ENCODE results near the gene ADARB2.
"Not testable (repeated sequence)": the region's sequence is repeated elsewhere in the genome, so short reads cannot be mapped to it uniquely, and the experiment has no call there.

Gene ADARB2

DNA sequence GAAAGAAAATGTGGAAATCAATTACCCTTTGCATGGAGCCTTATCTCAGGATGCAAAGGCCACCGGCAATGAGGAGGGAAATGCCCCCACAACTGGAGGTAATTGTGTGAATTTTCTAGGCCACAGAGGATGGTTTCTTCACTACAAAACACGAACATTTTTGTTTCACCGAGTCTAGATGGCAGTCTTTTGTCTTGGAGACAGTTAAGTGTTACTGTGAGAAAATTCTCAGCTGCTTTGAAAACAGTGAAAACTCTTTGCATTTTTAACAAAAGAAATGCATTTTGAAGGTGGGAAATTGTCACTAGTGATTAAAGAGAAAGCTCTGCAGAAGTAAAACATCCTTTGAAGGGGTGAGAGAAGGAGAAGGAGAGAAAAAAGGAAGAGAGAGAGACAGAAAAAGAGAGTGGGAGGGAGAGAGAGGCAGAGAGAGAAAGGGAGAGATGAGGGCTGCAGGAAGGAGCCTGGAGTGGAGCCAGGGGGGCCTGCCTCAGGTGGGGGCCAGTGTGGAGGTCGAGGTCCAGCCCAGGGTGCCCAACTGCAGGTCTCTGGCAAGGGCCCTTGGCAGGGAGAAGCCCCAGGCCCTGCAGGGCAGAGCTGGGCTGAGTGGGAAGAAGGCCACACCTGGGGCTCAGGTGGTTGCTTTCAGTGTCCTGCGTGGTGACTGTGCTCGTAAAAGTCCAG is 261.4 kb downstream of the ADARB2 start:
- Mint-ChIP-seq H3K27ac (no peak overlapping the region), H3K4me3 (no peak overlapping the region), H3K27me3 (no peaks in the 10 kb centered on the region), H3K36me3 (ENCODE audit: low read depth) (no peaks in the 10 kb centered on the region), H3K4me1 (ENCODE audit: low read depth) (no peaks in the 10 kb centered on the region), H3K9me3 (peaks cover 25% of the 10 kb centered on the region)
- intact Hi-C loops (cut with micrococcal nuclease), result no loop called here

- peaks cover 25% of the 10 kb centered on the region for H3K9me3 Mint-ChIP-seq
These were observed 262.2 kb downstream of the ADARB2 start for GRCh38 chr10:1475098-1475591.

DNA sequence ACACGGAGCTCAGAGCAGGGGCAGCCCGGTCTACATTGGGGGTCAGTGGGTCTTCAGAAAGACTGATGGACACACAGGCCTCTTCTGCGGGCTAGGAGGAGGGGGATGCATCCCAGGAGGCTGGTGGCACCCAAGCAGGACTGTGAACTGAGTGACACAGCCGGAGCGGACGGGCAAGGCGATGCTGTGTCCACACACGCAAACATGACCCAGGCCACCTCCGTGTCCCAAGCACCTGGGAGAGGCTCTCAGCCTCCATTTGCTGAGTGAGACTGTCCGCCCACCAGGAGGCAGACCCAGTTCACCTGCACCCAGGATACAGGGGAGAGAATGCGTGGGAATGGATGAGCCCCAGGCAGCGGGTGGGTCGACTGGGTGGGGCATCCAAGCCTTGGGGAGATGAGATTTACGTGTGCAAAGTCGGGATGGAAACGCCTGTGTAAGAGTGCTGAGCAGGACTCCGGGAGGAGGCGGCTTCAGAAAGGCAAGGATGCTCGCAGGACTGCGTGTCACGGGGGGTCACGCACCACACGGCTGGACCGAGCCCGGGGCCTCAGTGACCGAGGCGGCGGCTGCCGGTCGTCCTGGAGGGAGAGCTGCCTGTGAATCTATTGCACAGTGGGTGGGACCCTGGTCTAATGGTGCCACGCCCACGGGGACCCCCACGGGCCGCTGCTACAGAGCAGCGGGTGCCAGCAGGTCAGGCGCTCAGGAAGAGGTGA is 262.8 kb downstream of the ADARB2 start:
- H3K27ac Mint-ChIP-seq, result no peak overlapping the region
- H3K4me3 Mint-ChIP-seq, result no peak overlapping the region
- H3K4me1 Mint-ChIP-seq (ENCODE audit: low read depth), result no peaks in the 10 kb centered on the region
- no peaks in the 10 kb centered on the region for H3K36me3 Mint-ChIP-seq (ENCODE audit: low read depth)
- no peaks in the 10 kb centered on the region for H3K27me3 Mint-ChIP-seq
- peaks cover 23% of the 10 kb centered on the region for H3K9me3 Mint-ChIP-seq
- intact Hi-C loops (cut with micrococcal nuclease), result no loop called here

More at GRCh38 chr10:1475098-1475591, 262.2 kb downstream of the ADARB2 start:
- H3K27ac Mint-ChIP-seq, result no peak overlapping the region
- intact Hi-C loops (cut with micrococcal nuclease), result no loop called here
- H3K27me3 Mint-ChIP-seq, result no peaks in the 10 kb centered on the region
- no peak overlapping the region for H3K4me3 Mint-ChIP-seq
- no peaks in the 10 kb centered on the region for H3K4me1 Mint-ChIP-seq (ENCODE audit: low read depth)
- H3K36me3 Mint-ChIP-seq (ENCODE audit: low read depth), result no peaks in the 10 kb centered on the region

DNA sequence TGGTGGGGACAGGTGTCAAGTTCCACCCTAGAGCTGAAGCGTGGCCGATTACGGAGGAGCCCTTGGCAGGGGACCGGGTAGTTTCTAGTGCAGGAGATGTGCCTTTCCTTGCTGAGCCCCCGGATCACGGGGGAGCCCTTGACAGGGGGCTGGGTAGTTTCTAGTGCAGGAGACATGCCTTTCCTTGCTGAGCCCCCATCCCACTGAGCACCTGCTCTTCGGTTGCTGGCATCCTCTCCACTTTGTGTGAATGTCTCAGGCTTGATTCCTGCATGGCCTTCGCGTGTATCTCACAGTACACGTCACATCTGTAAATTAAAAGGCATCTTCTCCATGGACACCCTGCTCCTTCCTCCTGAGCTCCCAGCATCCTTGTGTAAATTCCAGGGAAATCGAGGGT is 263.5 kb downstream of the ADARB2 start:
- no peaks in the 10 kb centered on the region for H3K27me3 Mint-ChIP-seq
- no peak overlapping the region for H3K4me3 Mint-ChIP-seq
- intact Hi-C loops (cut with micrococcal nuclease), result no loop called here
- no peaks in the 10 kb centered on the region for H3K36me3 Mint-ChIP-seq (ENCODE audit: low read depth)
- no peak overlapping the region for H3K27ac Mint-ChIP-seq
- H3K9me3 Mint-ChIP-seq, result peaks cover 16% of the 10 kb centered on the region
- no peaks in the 10 kb centered on the region for H3K4me1 Mint-ChIP-seq (ENCODE audit: low read depth)

DNA sequence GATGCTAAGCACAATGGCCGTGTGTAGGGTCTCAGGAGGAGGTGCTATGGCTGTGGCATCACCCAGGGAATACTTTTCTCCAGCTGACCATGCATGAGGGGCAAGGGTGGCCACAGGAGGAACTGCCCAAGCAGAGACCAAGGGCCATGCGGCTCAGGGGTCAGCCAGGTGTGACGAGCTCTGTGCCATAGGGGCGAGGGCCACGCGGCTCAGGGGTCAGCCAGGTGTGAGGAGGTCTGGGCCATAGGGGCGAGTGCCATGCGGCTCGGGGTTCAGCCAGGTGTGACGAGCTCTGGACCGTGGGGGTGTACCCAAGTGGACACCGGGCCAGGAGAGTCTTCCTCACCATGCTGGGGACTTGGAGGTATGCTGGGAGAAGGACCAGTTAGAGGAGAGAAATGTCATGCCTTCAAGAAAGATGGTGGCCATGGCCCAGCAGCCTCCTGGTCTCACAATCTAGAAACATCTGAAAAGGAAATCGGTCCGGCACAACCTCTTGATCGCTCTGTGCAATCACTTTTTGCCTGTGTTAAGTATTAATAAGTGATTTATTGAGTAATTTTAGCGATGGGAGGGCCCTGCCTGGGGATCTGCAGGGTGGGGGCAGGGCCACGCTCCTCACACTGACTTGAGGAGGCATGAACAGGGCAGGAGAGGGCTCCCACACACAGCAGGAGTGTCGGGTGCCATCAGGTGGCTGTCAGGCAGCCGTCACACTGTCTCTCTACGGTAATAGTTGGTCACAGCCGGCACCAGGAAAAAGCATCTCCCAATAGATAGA is 265.0 kb downstream of the ADARB2 start:
- intact Hi-C loops (cut with micrococcal nuclease), result no loop called here
- Mint-ChIP-seq H3K4me1 (ENCODE audit: low read depth) (no peaks in the 10 kb centered on the region), H3K27ac (no peak overlapping the region), H3K4me3 (no peak overlapping the region), H3K27me3 (no peaks in the 10 kb centered on the region), H3K36me3 (ENCODE audit: low read depth) (no peaks in the 10 kb centered on the region), H3K9me3 (peaks cover 3% of the 10 kb centered on the region)

GRCh38 chr10:1468811-1469210 is 268.5 kb downstream of the ADARB2 start:
- Mint-ChIP-seq H3K27me3 (no peaks in the 10 kb centered on the region), H3K9me3 (no peaks in the 10 kb centered on the region), H3K4me3 (no peak overlapping the region), H3K4me1 (ENCODE audit: low read depth) (no peaks in the 10 kb centered on the region), H3K36me3 (ENCODE audit: low read depth) (no peaks in the 10 kb centered on the region), H3K27ac (no peak overlapping the region)
- intact Hi-C loops (cut with micrococcal nuclease), result no loop called here

GRCh38 chr10:1467334-1468076 is 269.8 kb downstream of the ADARB2 start:
- no peaks in the 10 kb centered on the region for H3K4me1 Mint-ChIP-seq (ENCODE audit: low read depth)
- H3K27me3 Mint-ChIP-seq, result no peaks in the 10 kb centered on the region
- H3K4me3 Mint-ChIP-seq, result no peak overlapping the region
- H3K36me3 Mint-ChIP-seq (ENCODE audit: low read depth), result no peaks in the 10 kb centered on the region
- H3K9me3 Mint-ChIP-seq, result no peaks in the 10 kb centered on the region
- no peak overlapping the region for H3K27ac Mint-ChIP-seq
- intact Hi-C loops (cut with micrococcal nuclease), result no loop called here

DNA sequence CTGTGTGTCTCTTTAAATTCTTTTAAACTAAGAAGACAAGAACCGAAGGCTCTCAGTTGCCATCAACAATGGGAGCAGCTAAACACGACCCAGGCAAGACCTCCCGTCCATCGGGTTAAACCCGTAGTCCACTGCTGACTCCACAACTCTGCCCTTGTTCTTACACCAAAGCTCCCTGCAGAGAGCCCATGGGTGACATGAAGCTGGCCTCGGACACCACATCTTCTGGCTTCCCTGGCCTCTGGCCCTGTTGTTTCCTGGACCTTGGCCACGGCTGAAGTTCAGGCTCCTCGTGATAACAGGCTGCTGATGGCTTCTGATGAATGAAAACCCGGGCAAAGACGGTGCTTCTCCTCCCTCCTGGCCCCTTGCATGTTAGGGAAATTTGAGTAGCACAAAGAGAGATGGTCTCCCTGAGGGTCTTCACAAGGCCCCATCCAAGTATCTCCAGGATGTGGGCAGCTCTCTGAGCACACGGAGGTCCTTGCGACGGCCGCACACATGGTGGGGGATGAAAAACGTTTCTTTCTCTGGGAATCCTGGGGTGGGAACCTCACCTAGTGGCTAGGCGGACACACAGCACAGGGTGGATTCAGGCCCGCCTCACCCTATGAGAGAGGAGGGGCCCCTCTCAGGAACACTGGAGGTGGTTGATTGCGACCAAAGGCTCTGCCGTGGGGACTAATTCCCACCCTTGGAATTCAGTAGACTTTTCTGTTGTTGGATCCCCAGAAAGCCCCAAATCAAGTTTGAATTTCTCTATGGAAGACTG is 271.1 kb downstream of the ADARB2 start:
- intact Hi-C loops (cut with micrococcal nuclease), result no loop called here
- no peaks in the 10 kb centered on the region for H3K27me3 Mint-ChIP-seq
- no peaks in the 10 kb centered on the region for H3K9me3 Mint-ChIP-seq
- H3K36me3 Mint-ChIP-seq (ENCODE audit: low read depth), result no peaks in the 10 kb centered on the region
- no peak overlapping the region for H3K4me3 Mint-ChIP-seq
- H3K4me1 Mint-ChIP-seq (ENCODE audit: low read depth), result no peaks in the 10 kb centered on the region
- H3K27ac Mint-ChIP-seq, result no peak overlapping the region

- intact Hi-C loops (cut with micrococcal nuclease), result no loop called here
- Mint-ChIP-seq H3K4me1 (ENCODE audit: low read depth) (no peaks in the 10 kb centered on the region), H3K9me3 (no peaks in the 10 kb centered on the region), H3K27me3 (no peaks in the 10 kb centered on the region), H3K27ac (no peak overlapping the region), H3K36me3 (ENCODE audit: low read depth) (no peaks in the 10 kb centered on the region), H3K4me3 (no peak overlapping the region)
These were observed 271.9 kb downstream of the ADARB2 start for GRCh38 chr10:1465418-1465911.

- Mint-ChIP-seq H3K27ac (no peak overlapping the region), H3K4me1 (ENCODE audit: low read depth) (no peaks in the 10 kb centered on the region), H3K9me3 (no peaks in the 10 kb centered on the region), H3K4me3 (no peak overlapping the region), H3K27me3 (no peaks in the 10 kb centered on the region), H3K36me3 (ENCODE audit: low read depth) (no peaks in the 10 kb centered on the region)
- intact Hi-C loops (cut with micrococcal nuclease), result no loop called here
These were observed 272.4 kb downstream of the ADARB2 start for GRCh38 chr10:1464881-1465417.

DNA sequence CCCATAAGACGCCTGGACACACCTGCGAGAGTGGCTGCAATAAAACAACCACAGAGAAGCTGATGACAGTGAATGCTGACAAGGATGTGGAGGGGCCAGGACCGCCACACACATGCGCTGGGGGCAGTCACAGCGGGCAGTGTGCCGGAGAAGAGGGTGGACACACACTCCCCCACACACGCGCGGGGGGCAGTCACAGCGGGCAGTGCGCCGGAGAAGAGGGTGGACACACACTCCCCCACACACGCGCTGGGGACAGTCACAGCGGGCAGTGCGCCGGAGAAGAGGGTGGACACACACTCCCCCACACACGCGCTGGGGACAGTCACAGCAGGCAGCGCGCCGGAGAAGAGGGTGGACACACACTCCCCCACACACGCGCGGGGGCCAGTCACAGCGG is 273.4 kb downstream of the ADARB2 start:
- H3K4me1 Mint-ChIP-seq (ENCODE audit: low read depth); H3K4me3 Mint-ChIP-seq; intact Hi-C loops (cut with micrococcal nuclease); H3K27me3 Mint-ChIP-seq; H3K36me3 Mint-ChIP-seq (ENCODE audit: low read depth); H3K27ac Mint-ChIP-seq; H3K9me3 Mint-ChIP-seq: not testable (repeated sequence)

- Mint-ChIP-seq H3K9me3 (no peaks in the 10 kb centered on the region), H3K27me3 (no peaks in the 10 kb centered on the region), H3K27ac (no peak overlapping the region), H3K4me1 (ENCODE audit: low read depth) (no peaks in the 10 kb centered on the region), H3K4me3 (no peak overlapping the region), H3K36me3 (ENCODE audit: low read depth) (no peaks in the 10 kb centered on the region)
- intact Hi-C loops (cut with micrococcal nuclease), result no loop called here
These were observed 274.2 kb downstream of the ADARB2 start for GRCh38 chr10:1462994-1463633.

Data from dendritic cell treated with granulocyte-macrophage colony-stimulating factor and Interleukin-4, amounts not matched to agents 40 ng/mL and 50 ng/mL, for 4 days (primary cell).